OCI-LY1 (cell line): ENCODE measurements around the gene TMEM119.

ENCODE experiments used
- H2AFZ ChIP-seq: fragments of 200-600 bp; sonication (generic), shearing (Covaris generic); 2 replicates; pipeline ENCODE4 v1.6.0; 2014; ENCODE audit warnings: antibody characterized with exemption, mild to moderate bottlenecking, low read length
- H3F3A ChIP-seq: fragments of 200-600 bp; sonication (generic), shearing (Covaris generic); 2 replicates; pipeline ENCODE4 v1.6.0; 2014; ENCODE audit warnings: mild to moderate bottlenecking, antibody characterized with exemption, low read length, moderate library complexity; ENCODE audit not compliant: insufficient read depth
- H3K27ac ChIP-seq: fragments of 200-600 bp; sonication (generic); 2 replicates; pipeline ENCODE4 v1.5.1; 2014; ENCODE audit warnings: low read length, mixed run types, mild to moderate bottlenecking, low read depth; ENCODE audit not compliant: poor library complexity, severe bottlenecking
- H3K27me3 ChIP-seq: fragments of 200-600 bp; sonication (generic); 2 replicates; pipeline ENCODE4 v1.6.0; 2014; ENCODE audit warnings: antibody characterized with exemption, mild to moderate bottlenecking, low read length, moderate library complexity; ENCODE audit not compliant: insufficient read depth
- H3K36me3 ChIP-seq: fragments of 200-600 bp; sonication (generic); 2 replicates; pipeline ENCODE4 v1.6.1; 2014; ENCODE audit warnings: mild to moderate bottlenecking, antibody characterized with exemption, low read length, moderate library complexity, mixed read lengths; ENCODE audit not compliant: insufficient read depth
- H3K4me1 ChIP-seq: fragments of 200-600 bp; sonication (generic); 2 replicates; pipeline ENCODE4 v1.5.1; 2014; ENCODE audit warnings: mild to moderate bottlenecking, low read length, moderate library complexity; ENCODE audit not compliant: insufficient read depth, severe bottlenecking
- H3K4me2 ChIP-seq: fragments of 200-600 bp; sonication (generic), shearing (Covaris generic); 2 replicates; pipeline ENCODE4 v1.6.1; 2014; ENCODE audit warnings: low read length
- H3K4me3 ChIP-seq: fragments of 200-600 bp; sonication (generic); 2 replicates; pipeline ENCODE4 v1.5.1; 2014; ENCODE audit warnings: low read length, low read depth, mild to moderate bottlenecking, mixed read lengths; ENCODE audit not compliant: poor library complexity, severe bottlenecking
- H3K79me2 ChIP-seq: fragments of 200-600 bp; shearing (Covaris generic); 2 replicates; pipeline ENCODE4 v1.6.1; 2016; ENCODE audit warnings: mixed run types, low read length, mixed read lengths; ENCODE audit not compliant: insufficient read depth
- H3K9ac ChIP-seq: fragments of 200-600 bp; sonication (generic), shearing (Covaris generic); 2 replicates; pipeline ENCODE4 v1.6.1; 2014; ENCODE audit warnings: mild to moderate bottlenecking, low read length, mixed read lengths
- H3K9me2 ChIP-seq: fragments of 200-600 bp; sonication (generic), shearing (Covaris generic); 2 replicates; pipeline ENCODE4 v1.6.1; 2014; ENCODE audit warnings: low read depth, mild to moderate bottlenecking, low read length, mixed read lengths
- H3K9me3 ChIP-seq: fragments of 200-600 bp; shearing (Covaris generic); 2 replicates; pipeline ENCODE4 v1.6.1; 2014; ENCODE audit warnings: low read length, mixed read lengths
- H4K20me1 ChIP-seq: fragments of 200-600 bp; sonication (generic), shearing (Covaris generic); 2 replicates; pipeline ENCODE4 v1.6.0; 2016; ENCODE audit warnings: mild to moderate bottlenecking, low read length; ENCODE audit not compliant: insufficient read depth
- CTCF ChIP-seq: fragments of 200-600 bp; sonication (generic), shearing (Covaris generic); IDR thresholded peaks from 2 replicates; pipeline ENCODE4 v1.5.1; 2017; ENCODE audit warnings: mild to moderate bottlenecking, antibody characterized with exemption, low read length, moderate library complexity, mixed read lengths
- EZH2 ChIP-seq: fragments of 200-600 bp; sonication (generic), shearing (Covaris generic); IDR thresholded peaks from 2 replicates; pipeline ENCODE4 v1.8.0; 2017; ENCODE audit warnings: borderline replicate concordance, mixed run types, mild to moderate bottlenecking, antibody characterized with exemption, low read length, moderate library complexity, mixed read lengths

Gene TMEM119

GRCh38 chr12:108597559-108598471 is at the start of gene TMEM119:
TMEM119 (minus strand) TSS chr12:108598084; CDS start chr12:108592383, 5,701 bp downstream.
- Histone ChIP-seq H3K9me3 (no peaks in the 10 kb centered on the region), H3K9ac (no peak within 1 kb of the TSS), H3K4me3 (no peak within 1 kb of the TSS)

GRCh38 chr12:108646600-108647579 is 49.0 kb upstream of the TMEM119 start:
- Histone ChIP-seq H3K4me3 (no peak overlapping the region), H3K27ac (no peak overlapping the region), H3K9me3 (no peaks in the 10 kb centered on the region), H3K27me3 (no peaks in the 10 kb centered on the region), H3K4me2 (no peak overlapping the region), H3F3A (no peaks in the 10 kb centered on the region), H3K9ac (no peak overlapping the region), H3K36me3 (peaks cover 14% of the 10 kb centered on the region; the same call in 1 of the 2 replicates), H4K20me1 (no peaks in the 10 kb centered on the region), H3K79me2 (no peaks in the 10 kb centered on the region), H3K9me2 (no peaks in the 10 kb centered on the region), H3K4me1 (peaks cover 10% of the 10 kb centered on the region), H2AFZ (no peak overlapping the region)
- TF ChIP-seq EZH2 (no peak), CTCF (no peak)

More at GRCh38 chr12:108597559-108598471, at the start of gene TMEM119:
- Histone ChIP-seq H2AFZ (no peak within 1 kb of the TSS), H3K27ac (no peak within 1 kb of the TSS), H3F3A (no peaks in the 10 kb centered on the region), H3K79me2 (no peaks in the 10 kb centered on the region), H3K36me3 (no peaks in the 10 kb centered on the region), H4K20me1 (no peaks in the 10 kb centered on the region), H3K4me1 (no peaks in the 10 kb centered on the region), H3K27me3 (no peaks in the 10 kb centered on the region), H3K4me2 (no peak within 1 kb of the TSS), H3K9me2 (no peaks in the 10 kb centered on the region)
- TF ChIP-seq EZH2 (no peak), CTCF (no peak)
